Esophagus squamous epithelium (tissue), 5 donors: ENCODE data around the gene TSPAN19. TPM values are rescaled to one million over a fixed set of nuclear protein-coding genes. Genes with fewer than 3 reads are reported as not detected.

Experiments used
- DNase-seq: peaks from one replicate; lab custom pipeline; 2025; lab: John Stamatoyannopoulos, UW
- H3K27ac ChIP-seq, 4 donors: fragments of 200-600 bp; sonication (generic); one replicate each; pipeline ENCODE4 v1.5.1; 2016 to 2019; ENCODE audit warnings: mild to moderate bottlenecking in 1 of 4
- H3K27me3 ChIP-seq, 4 donors: fragments of 200-600 bp; sonication (generic); 1 replicate in 3 of 4; 2 replicates in 1 of 4; pipeline versions ENCODE4 v1.5.1 to v1.6.0; 2017 to 2021; ENCODE audit warnings: antibody characterized with exemption in 1 of 4
- H3K36me3 ChIP-seq, 3 donors: fragments of 200-600 bp; sonication (generic); one replicate each; pipeline ENCODE4 v1.5.1; 2016 to 2019
- H3K4me1 ChIP-seq, 3 donors: fragments of 200-600 bp; sonication (generic); one replicate each; pipeline ENCODE4 v1.5.1; 2017 to 2019
- H3K4me3 ChIP-seq, 4 donors: fragments of 200-600 bp; sonication (generic); 1 replicate in 3 of 4; 2 replicates in 1 of 4; pipeline ENCODE4 v1.5.1; 2016 to 2019; ENCODE audit warnings: mild to moderate bottlenecking in 2 of 4, moderate library complexity in 1 of 4
- H3K9me3 ChIP-seq, 3 donors: fragments of 200-600 bp; sonication (generic); one replicate each; pipeline ENCODE4 v1.5.1; 2016 to 2019
- CTCF ChIP-seq, 6 experiments: fragments of 450-650 bp in 4 of 6; fragments of 200-600 bp in 2 of 6; sonication (generic) in 2 of 6; IDR thresholded peaks; one replicate each; pipeline ENCODE4 v1.5.1; 2016 to 2019; ENCODE audit warnings: antibody characterized with exemption in 6 of 6, mild to moderate bottlenecking in 4 of 6, moderate library complexity in 4 of 6
- POLR2A ChIP-seq, 4 donors: fragments of 450-650 bp; IDR thresholded peaks; one replicate each; pipeline ENCODE4 v1.6.1; 2017; ENCODE audit warnings: antibody characterized with exemption in 4 of 4, mild to moderate bottlenecking in 4 of 4, moderate library complexity in 3 of 4
- WGBS, 2 donors: methylation state at CpG; one replicate each; pipeline ENCODE4 v1.1.5; 2018; 5-methylcytosine and 5-hydroxymethylcytosine counted together
- intact Hi-C: fragments of 100-400 bp; cut with DNase I; formaldehyde crosslinking; loops from one replicate; pipeline ENCODE4 v1.15.0; 2022
- total RNA-seq, 4 donors: library from RNA; depleted of rRNA; stranded (reverse); fragments of >200 nt; gene quantifications; one replicate each; pipeline ENCODE4 v1.1.0, GENCODE V29; 2016
- donor health status: DM: yes; HTN: yes; CAD: no.

Gene TSPAN19
- total RNA-seq, 4 donors from 2014 or later, result not detected

DNA sequence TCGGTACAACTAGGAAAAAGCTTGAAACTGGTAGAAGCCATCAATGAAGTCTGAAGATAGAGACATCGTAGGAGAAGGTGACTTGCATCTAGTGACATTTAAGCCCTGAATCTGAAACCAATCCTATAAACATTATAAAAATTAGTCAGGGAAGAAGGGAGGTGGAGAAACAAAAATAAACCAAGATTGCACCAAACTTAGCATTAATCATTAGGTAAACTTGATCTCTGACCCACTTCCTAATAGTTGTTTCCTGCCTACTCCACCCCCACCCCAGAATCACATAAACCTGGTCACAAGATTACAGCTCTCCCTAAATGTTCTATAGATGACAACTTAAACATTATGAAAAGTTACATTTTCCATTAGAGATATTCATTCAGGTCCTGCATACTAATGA, 40.4 kb downstream of the TSPAN19 start:
- intact Hi-C loops, result no loop called here
- WGBS, 2 donors, result 60 to 67% methylated on average over 2 of the region's 2 CpGs
- Histone ChIP-seq H3K27ac (no peak overlapping the region), H3K4me3 (no peak overlapping the region), H3K27me3 (no peaks in the 10 kb centered on the region), H3K36me3 (no peaks in the 10 kb centered on the region), H3K4me1 (no peaks in the 10 kb centered on the region), H3K9me3 (no peaks in the 10 kb centered on the region)
- no peak for DNase-seq
- TF ChIP-seq CTCF (IDR thresholded peaks at IDR 0.05) (no peak), POLR2A (IDR thresholded peaks at IDR 0.05) (no peak)

DNA sequence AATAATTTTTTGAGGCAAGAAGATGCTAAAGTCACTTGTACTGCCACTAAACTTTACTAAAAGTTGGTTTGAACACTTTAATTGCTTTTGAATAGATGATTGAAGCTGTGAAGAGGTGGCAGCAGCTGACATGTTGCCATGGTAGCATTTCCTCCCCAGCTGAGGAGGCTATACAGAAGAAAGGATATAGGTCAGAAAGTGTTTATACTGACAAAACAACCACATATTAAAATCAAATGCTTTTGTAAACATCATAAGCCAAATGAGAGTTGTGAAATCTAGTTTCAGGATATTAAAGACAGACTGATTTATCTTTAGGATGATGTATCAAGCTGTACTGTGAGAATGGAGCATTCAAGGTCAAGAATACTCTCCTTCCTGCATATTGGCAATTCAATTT, 41.7 kb downstream of the TSPAN19 start:
- Histone ChIP-seq H3K36me3 (no peaks in the 10 kb centered on the region), H3K27me3 (no peaks in the 10 kb centered on the region), H3K4me3 (no peak overlapping the region), H3K4me1 (no peaks in the 10 kb centered on the region), H3K27ac (no peak overlapping the region), H3K9me3 (no peaks in the 10 kb centered on the region)
- no peak for DNase-seq
- no peak for TF ChIP-seq CTCF (IDR thresholded peaks at IDR 0.05)
- TF ChIP-seq POLR2A (IDR thresholded peaks at IDR 0.05), result no peak
- intact Hi-C loops, result no loop called here

GRCh38 chr12:84986586-84986985, 49.5 kb downstream of the TSPAN19 start:
- intact Hi-C loops, result no loop called here
- WGBS, 2 donors, result 65 to 68% methylated on average over 3 of the region's 3 CpGs

DNA sequence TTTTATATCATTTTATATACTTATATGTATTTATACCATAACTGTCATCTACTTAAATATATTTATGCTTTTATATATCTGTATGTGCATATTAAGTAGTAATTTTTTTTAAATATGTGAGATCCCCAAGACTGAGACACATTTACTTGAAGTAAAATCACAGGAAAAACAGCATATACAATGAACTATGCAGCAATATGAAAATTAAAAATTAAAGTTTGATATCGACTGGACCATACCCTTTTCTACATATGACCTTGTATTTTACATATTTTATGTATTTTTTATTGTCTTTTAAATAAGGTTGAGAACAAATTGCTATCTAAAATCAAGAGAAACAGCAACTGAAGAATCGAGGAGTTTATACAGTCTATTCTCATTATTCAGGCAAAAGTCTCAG, 50.0 kb downstream of the TSPAN19 start:
- intact Hi-C loops, result no loop called here
- Histone ChIP-seq H3K4me3 (no peak overlapping the region), H3K4me1 (no peaks in the 10 kb centered on the region), H3K36me3 (no peaks in the 10 kb centered on the region), H3K9me3 (no peaks in the 10 kb centered on the region), H3K27me3 (no peaks in the 10 kb centered on the region), H3K27ac (no peak overlapping the region)
- 66 to 74% methylated on average over 2 of the region's 2 CpGs for whole genome bisulfite sequencing, 2 donors
- TF ChIP-seq CTCF (IDR thresholded peaks at IDR 0.05), result no peak
- TF ChIP-seq POLR2A (IDR thresholded peaks at IDR 0.05), result no peak
- no peak for DNase-seq

More at GRCh38 chr12:84986586-84986985, 49.5 kb downstream of the TSPAN19 start:
- Histone ChIP-seq H3K4me1 (no peaks in the 10 kb centered on the region), H3K27ac (no peak overlapping the region), H3K9me3 (no peaks in the 10 kb centered on the region), H3K27me3 (no peaks in the 10 kb centered on the region), H3K4me3 (no peak overlapping the region), H3K36me3 (no peaks in the 10 kb centered on the region)
- DNase-seq, result no peak
- TF ChIP-seq POLR2A (IDR thresholded peaks at IDR 0.05) (no peak), CTCF (IDR thresholded peaks at IDR 0.05) (no peak)

GRCh38 chr12:84983289-84983688, 52.8 kb downstream of the TSPAN19 start:
- intact Hi-C loops, result no loop called here
- 60 to 87% methylated on average over 3 of the region's 3 CpGs for WGBS, 2 donors
- no peak for DNase-seq

More at GRCh38 chr12:84983289-84983688, 52.8 kb downstream of the TSPAN19 start:
- Histone ChIP-seq H3K4me1 (no peaks in the 10 kb centered on the region), H3K36me3 (no peaks in the 10 kb centered on the region), H3K27me3 (no peaks in the 10 kb centered on the region), H3K27ac (no peak overlapping the region), H3K9me3 (no peaks in the 10 kb centered on the region), H3K4me3 (no peak overlapping the region)
- TF ChIP-seq CTCF (IDR thresholded peaks at IDR 0.05) (no peak), POLR2A (IDR thresholded peaks at IDR 0.05) (no peak)
